K562 (cell line): Measurements from ENCODE around the gene TIPARP. TPM values are rescaled to one million over a fixed set of nuclear protein-coding genes. Genes with fewer than 3 reads are reported as not detected.

Source experiments
- ATAC-seq: fragments of 200-7000 bp; cut with Tn5 transposase; 3 replicates; pipeline ENCODE4 v1.9.1; 2020; ENCODE audit warnings: moderate library complexity
- BruUV-seq: library from RNA; stranded (reverse); fragments of 400-500 nt; replicated peaks from 2 replicates; lab custom pipeline; 2021; lab: Mats Ljungman, UMichigan
- CTCF ChIA-PET: fragments of 300-600 bp; formaldehyde crosslinking; extraction: SDS; loops from one replicate; lab custom pipeline; 2021; ENCODE audit warnings: low intra/inter-chr PET ratio; lab: Yijun Ruan, JAX
- POLR2A ChIA-PET: fragments of 300-600, 350-650 bp; sonication (Branson Sonifier 250); formaldehyde crosslinking; extraction: SDS; loops from one replicate; lab custom pipeline; 2021; ENCODE audit warnings: antibody characterized with exemption, inconsistent platforms; lab: Yijun Ruan, JAX
- DNase-seq, 4 experiments: peaks; one replicate each; pipeline versions ENCODE4 v3.0.0 to v3.0.0-alpha.2; 2011 to 2018; ENCODE audit warnings: low spot score in 3 of 4, mixed read lengths in 3 of 4; ENCODE audit errors: extremely low read depth in 1 of 4
- FAIRE-seq: peaks from 2 replicates; lab custom pipeline; 2011; peaks lifted over from hg19 to GRCh38; lab: Jason Lieb, UNC
- H2AFZ ChIP-seq: 2 replicates; pipeline ENCODE4 v1.6.0; 2011; ENCODE audit warnings: low read depth, low read length, control low read depth, inconsistent platforms
- H3K27ac ChIP-seq: fragments of 200-600 bp; 3 replicates; pipeline ENCODE4 v1.8.0; 2011; ENCODE audit warnings: low read depth, mild to moderate bottlenecking, control low read depth, inconsistent platforms, low read length, moderate library complexity, mixed read lengths; ENCODE audit errors: extremely low read depth
- H3K27me3 ChIP-seq, 2 experiments: fragments of 300-600 bp in 1 of 2; 2 replicates in 1 of 2; 3 replicates in 1 of 2; pipeline versions ENCODE4 v1.6.0 to v1.8.0; 2011; ENCODE audit warnings: inconsistent platforms in 2 of 2, low read length in 2 of 2, mild to moderate bottlenecking in 1 of 2, mixed read lengths in 1 of 2, moderate library complexity in 1 of 2; ENCODE audit not compliant: control insufficient read depth in 2 of 2, insufficient read depth in 2 of 2
- H3K36me3 ChIP-seq: fragments of 300-600 bp; 3 replicates; pipeline ENCODE4 v1.8.0; 2011; ENCODE audit warnings: mild to moderate bottlenecking, low read length, inconsistent platforms; ENCODE audit not compliant: control insufficient read depth, insufficient read depth
- H3K4me1 ChIP-seq, 2 experiments: fragments of 200-600 bp in 1 of 2; replicated peaks in 1 of 2; 2 replicates in 1 of 2; 3 replicates in 1 of 2; pipeline versions ENCODE4 v1.5.1 to v1.8.0; 2011; ENCODE audit warnings: inconsistent platforms in 2 of 2, low read length in 2 of 2, mild to moderate bottlenecking in 1 of 2, mixed read lengths in 1 of 2, moderate library complexity in 1 of 2; ENCODE audit not compliant: control insufficient read depth in 2 of 2, insufficient read depth in 2 of 2
- H3K4me2 ChIP-seq: 2 replicates; pipeline ENCODE4 v1.6.1; 2011; ENCODE audit warnings: low read length, control low read depth, inconsistent platforms, mixed read lengths; ENCODE audit not compliant: insufficient read depth
- H3K4me3 ChIP-seq: fragments of 200-600 bp; sonication (generic), shearing (Covaris generic); 2 replicates; pipeline ENCODE4 v1.5.1; 2016; ENCODE audit warnings: control low read depth, inconsistent platforms
- H3K79me2 ChIP-seq: fragments of 200-600 bp; 3 replicates; pipeline ENCODE4 v1.8.0; 2011; ENCODE audit warnings: low read length, inconsistent platforms; ENCODE audit not compliant: control insufficient read depth, insufficient read depth
- H3K9ac ChIP-seq, 2 experiments: 2 replicates each; pipeline versions ENCODE4 v1.6.0 to v1.6.1; 2011; ENCODE audit warnings: low read depth in 2 of 2, low read length in 2 of 2, control low read depth in 1 of 2, inconsistent platforms in 1 of 2, mild to moderate bottlenecking in 1 of 2, mixed read lengths in 1 of 2; ENCODE audit not compliant: insufficient read depth in 1 of 2
- H3K9me1 ChIP-seq: one replicate; pipeline ENCODE4 v1.6.0; 2011; ENCODE audit warnings: inconsistent platforms, mild to moderate bottlenecking, low read length, moderate library complexity; ENCODE audit not compliant: control insufficient read depth, insufficient read depth
- H3K9me3 ChIP-seq: replicated peaks from 2 replicates; pipeline ENCODE4 v1.5.1; 2011; ENCODE audit warnings: low read depth, low read length, inconsistent platforms; ENCODE audit not compliant: control insufficient read depth, insufficient read depth
- H4K20me1 ChIP-seq: replicated peaks from 2 replicates; pipeline ENCODE4 v1.6.1; 2011; ENCODE audit warnings: low read length, inconsistent platforms, mixed read lengths; ENCODE audit not compliant: control insufficient read depth, insufficient read depth
- CREB3L1 ChIP-seq: fragments of 450-650 bp; IDR thresholded peaks from 2 replicates; pipeline ENCODE4 v1.6.1; 2014; ENCODE audit warnings: low read depth, mild to moderate bottlenecking, moderate library complexity, borderline replicate concordance
- DMBX1 ChIP-seq: fragments of 250-450 bp; sonication (Bioruptor Pico); IDR thresholded peaks from 2 replicates; pipeline ENCODE4 v1.8.0; 2022; ENCODE audit warnings: inconsistent platforms, mild to moderate bottlenecking, moderate library complexity, borderline replicate concordance
- DPF2 ChIP-seq: fragments of 450-650 bp; IDR thresholded peaks from 2 replicates; pipeline ENCODE4 v1.6.1; 2016
- FUS ChIP-seq: fragments of 200-400 bp; formaldehyde crosslinking; optimal IDR thresholded peaks from 2 replicates; pipeline ENCODE3; 2017; ENCODE audit warnings: low read depth, low read length
- KDM2B ChIP-seq: fragments of 250-450 bp; sonication (Bioruptor Pico); IDR thresholded peaks from 2 replicates; pipeline ENCODE4 v1.8.0; 2021; ENCODE audit warnings: mild to moderate bottlenecking, moderate library complexity
- MIER1 ChIP-seq: fragments of 450-650 bp; IDR thresholded peaks from 2 replicates; pipeline ENCODE4 v1.6.1; 2016; ENCODE audit warnings: antibody characterized with exemption, mild to moderate bottlenecking, low read depth
- NR3C1 ChIP-seq: sonication (generic); formaldehyde crosslinking; IDR thresholded peaks from 2 replicates; pipeline ENCODE4 v1.8.1; 2022; ENCODE audit warnings: missing genetic modification reagents
- PML ChIP-seq: IDR thresholded peaks from 2 replicates; pipeline ENCODE4 v1.6.1; 2012; ENCODE audit warnings: low read length, inconsistent platforms
- TGIF2 ChIP-seq: sonication (generic); formaldehyde crosslinking; IDR thresholded peaks from 2 replicates; pipeline ENCODE4 v1.8.1; 2022; ENCODE audit warnings: mild to moderate bottlenecking, missing genetic modification reagents, moderate library complexity
- ZNF639 ChIP-seq, 2 experiments: fragments of 200-800 bp in 1 of 2; sonication (Bioruptor generic) in 1 of 2; sonication (generic) in 1 of 2; formaldehyde crosslinking in 1 of 2; IDR thresholded peaks in 1 of 2; conservative IDR thresholded peaks in 1 of 2; 2 replicates each; pipeline versions ENCODE4 v1.5.0 to v1.6.1; 2016 to 2020; ENCODE audit warnings: missing compliant biosample characterization in 1 of 2, missing genetic modification characterization in 1 of 2, missing genetic modification reagents in 1 of 2
- WGBS: fragments of 100-300 bp; shearing (Covaris generic); methylation state at CpG from one replicate; pipeline ENCODE4 v1.1.6; 2016; ENCODE audit warnings: low coverage, mixed read lengths; ENCODE audit not compliant: insufficient coverage; ENCODE audit errors: missing lambda C conversion rate; 5-methylcytosine and 5-hydroxymethylcytosine counted together
- in situ Hi-C: fragments of 300-500 bp; cut with MboI; formaldehyde crosslinking; loops from 4 replicates; pipeline ENCODE4 v1.15.0; 2018; ENCODE audit warnings: inconsistent platforms, mixed read lengths
- intact Hi-C: fragments of 100-400 bp; cut with micrococcal nuclease; formaldehyde crosslinking; loops from 2 replicates; pipeline ENCODE4 v1.14.2; 2022
- polyA plus RNA-seq, 8 experiments: library from polyadenylated mRNA; depleted of rRNA in 4 of 8; stranded (reverse) in 5 of 8; unstranded in 3 of 8; fragments of >200 nt; fragmentation: Nextera tagmentation in 2 of 8; fragmentation: Illumina TruSeq in 1 of 8; extraction: Ambion mirVana in 2 of 8; extraction: Trizol in 1 of 8; gene quantifications; 2 replicates each; pipeline versions ENCODE4 v1.2.1 to v1.2.3, GENCODE V29; 2011 to 2014; ENCODE audit warnings: inconsistent platforms in 1 of 8, missing spikeins in 1 of 8
- total RNA-seq, 7 experiments: library from RNA; depleted of rRNA in 6 of 7; stranded (reverse); fragments of >200 nt in 6 of 7; fragmentation: Illumina TruSeq in 2 of 7; extraction: Trizol in 2 of 7; gene quantifications; 2 replicates each; pipeline versions ENCODE4 v1.2.1 to v1.2.3, GENCODE V29; 2011 to 2021; ENCODE audit warnings: low replicate concordance in 1 of 7

TIPARP gene
- total and polyA plus RNA-seq, 9 of the 15 experiments (the other 6 are each of a cell fraction or from before 2014, with no cell fraction given): 2.4 to 29.4 (median 15.1) TPM

DNA sequence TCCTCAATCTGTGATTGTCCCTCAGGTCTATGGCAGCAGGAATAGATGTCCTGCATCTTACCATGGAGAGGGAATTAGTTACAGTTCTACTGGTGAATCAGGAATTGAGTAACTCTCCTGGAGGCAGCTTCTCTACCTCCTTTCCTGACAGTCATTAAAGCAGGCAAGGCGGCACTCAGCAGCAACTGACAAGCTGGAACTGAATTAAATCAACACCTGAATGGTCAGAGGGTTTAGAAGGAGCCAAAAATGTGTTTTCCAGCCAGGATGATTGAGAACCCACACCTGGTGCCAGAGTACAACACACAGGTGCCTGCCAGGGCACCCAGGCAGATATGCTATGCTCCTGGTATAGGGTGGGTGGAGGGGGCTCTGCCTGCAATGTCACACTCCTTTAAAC lies 43.1 kb upstream of the TIPARP start:
- WGBS: 36% methylated on average over 1 of the region's 1 CpG
- Histone ChIP-seq H3K9me3 (no peaks in the 10 kb centered on the region), H3K27me3 (no peaks in the 10 kb centered on the region; a peak in 1 of 5 replicates), H3K4me1 (peaks cover 0 to 13% of the 10 kb centered on the region in 2 experiments; a peak in 3 of 5 replicates), H3K36me3 (no peaks in the 10 kb centered on the region), H3K9ac (no peak overlapping the region), H3K4me2 (no peak overlapping the region), H3K79me2 (no peaks in the 10 kb centered on the region), H3K27ac (no peak overlapping the region), H4K20me1 (no peaks in the 10 kb centered on the region), H3K9me1 (no peaks in the 10 kb centered on the region), H3K4me3 (no peak overlapping the region), H2AFZ (no peak overlapping the region)
- FAIRE-seq: no peak
- intact Hi-C loops: no loop called here
- in situ Hi-C loops: no loop called here
- DNase-seq: no peak
- POLR2A ChIA-PET: no interaction called here
- no peak for ATAC-seq
- TF ChIP-seq KDM2B (CRISPR knock-in tag) (no peak), CREB3L1 (no peak), DPF2 (no peak), ZNF639 (CRISPR knock-in tag; conservative IDR thresholded peaks at IDR 0.05 in 1 of 2, IDR thresholded peaks at IDR 0.05 in 1 of 2) (no peak), FUS (no peak), TGIF2 (CRISPR knock-in tag) (no peak), PML (no peak), DMBX1 (CRISPR knock-in tag) (no peak), NR3C1 (CRISPR knock-in tag) (no peak), MIER1 (no peak)
- BruUV-seq: no TSS peak
- CTCF ChIA-PET: no interaction called here
